GM12864 (cell line): ENCODE measurements around the gene TMEM232.
"Not testable (repeated sequence)": the region's sequence is repeated elsewhere in the genome, so short reads cannot be mapped to it uniquely, and the experiment has no call there.

Experiments used
- DNase-seq: peaks from one replicate; pipeline ENCODE4 v3.0.0-alpha.2; 2011; ENCODE audit warnings: low read depth
- H3K4me3 ChIP-seq: 2 replicates; pipeline ENCODE4 v1.5.1; 2011; ENCODE audit warnings: mild to moderate bottlenecking, low read depth, low read length, control low read depth
- CTCF ChIP-seq: IDR thresholded peaks from 2 replicates; pipeline ENCODE4 v1.5.1; 2011; ENCODE audit warnings: low read depth, mild to moderate bottlenecking, moderate library complexity, low read length, control low read depth, inconsistent platforms; ENCODE audit errors: missing control alignments

Gene TMEM232

DNA sequence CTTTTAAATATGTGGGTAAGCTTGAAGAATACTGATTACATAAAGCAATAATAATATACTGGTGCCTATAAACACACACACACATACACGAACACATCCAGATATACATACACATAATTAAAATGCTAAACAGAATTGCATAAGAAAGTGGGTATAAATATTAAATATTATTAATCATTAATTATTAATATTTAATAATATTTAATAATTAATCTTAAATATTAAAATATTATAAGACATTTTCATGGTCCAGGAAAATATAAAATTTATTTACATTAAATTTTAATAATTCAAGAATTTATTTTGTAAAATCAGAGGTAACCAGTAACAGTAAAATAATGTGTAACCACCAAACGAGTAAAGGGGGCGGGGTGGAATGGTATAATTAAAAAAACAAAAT lies 178.3 kb downstream of the TMEM232 start:
- DNase-seq = no peak
- TF ChIP-seq CTCF = no peak
- H3K4me3 ChIP-seq = no peak overlapping the region

DNA sequence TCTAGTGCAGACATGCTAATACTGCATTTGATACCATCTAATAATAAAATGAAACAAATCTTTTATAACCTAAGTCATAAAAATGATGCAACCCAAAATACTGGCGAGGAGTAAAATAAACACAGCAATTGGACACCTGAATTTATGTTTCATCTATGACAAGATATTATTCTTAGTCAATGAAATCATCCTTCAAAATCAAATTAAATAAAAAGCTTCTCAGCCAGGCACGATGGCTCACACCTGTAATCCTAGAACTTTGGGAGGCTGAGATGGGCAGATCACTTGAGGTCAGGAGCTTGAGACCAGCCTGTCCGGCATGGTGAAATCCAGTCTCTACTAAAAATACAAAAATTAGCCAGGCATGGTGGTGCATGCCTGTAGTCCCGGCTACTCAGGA lies 179.0 kb downstream of the TMEM232 start:
- H3K4me3 ChIP-seq = no peak overlapping the region
- no peak for DNase-seq
- no peak for TF ChIP-seq CTCF

- TF ChIP-seq CTCF = no peak
- H3K4me3 ChIP-seq = no peak overlapping the region
- no peak for DNase-seq
Observed at GRCh38 chr5:110545716-110546115, 180.8 kb downstream of the TMEM232 start.

DNA sequence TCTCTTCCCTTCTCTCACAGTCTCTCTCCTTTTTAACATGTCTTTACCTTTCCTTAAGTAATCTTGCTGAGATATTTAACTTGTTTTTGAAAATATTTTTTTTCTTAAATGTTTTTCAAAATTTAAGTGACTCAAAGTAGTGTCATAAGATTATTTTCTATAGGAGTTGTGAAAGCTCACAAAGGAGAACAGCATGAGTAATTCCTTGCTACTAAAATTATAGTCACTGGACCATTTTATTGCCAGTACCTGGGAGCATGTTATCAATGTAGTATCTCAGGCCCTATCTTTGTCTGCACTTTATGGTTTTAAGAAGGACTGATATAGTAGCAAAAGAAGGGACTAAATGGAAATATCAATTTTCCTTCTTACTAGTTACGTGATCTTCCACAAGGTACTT lies 181.9 kb downstream of the TMEM232 start:
- no peak for TF ChIP-seq CTCF
- DNase-seq = no peak
- no peak overlapping the region for H3K4me3 ChIP-seq

DNA sequence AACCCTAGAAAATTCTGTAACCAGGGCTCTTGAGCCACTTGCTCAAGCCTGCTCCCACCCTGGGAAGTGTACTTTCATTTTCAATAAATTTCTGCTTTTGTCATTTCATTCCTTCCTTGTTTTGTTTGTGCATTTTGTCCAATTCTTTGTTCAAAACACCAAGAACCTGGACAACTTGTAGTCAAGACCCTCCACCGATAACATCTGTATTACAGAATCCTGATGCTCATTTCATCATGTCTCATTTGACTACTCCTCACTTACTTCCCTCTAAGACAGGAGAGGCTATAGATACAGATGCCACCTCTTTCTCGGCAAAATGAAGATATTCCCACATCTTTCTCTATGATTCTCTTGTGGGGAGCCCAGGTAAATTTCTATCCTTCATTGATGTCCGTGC lies 183.5 kb downstream of the TMEM232 start:
- DNase-seq = no peak
- H3K4me3 ChIP-seq = no peak overlapping the region
- TF ChIP-seq CTCF = no peak

DNA sequence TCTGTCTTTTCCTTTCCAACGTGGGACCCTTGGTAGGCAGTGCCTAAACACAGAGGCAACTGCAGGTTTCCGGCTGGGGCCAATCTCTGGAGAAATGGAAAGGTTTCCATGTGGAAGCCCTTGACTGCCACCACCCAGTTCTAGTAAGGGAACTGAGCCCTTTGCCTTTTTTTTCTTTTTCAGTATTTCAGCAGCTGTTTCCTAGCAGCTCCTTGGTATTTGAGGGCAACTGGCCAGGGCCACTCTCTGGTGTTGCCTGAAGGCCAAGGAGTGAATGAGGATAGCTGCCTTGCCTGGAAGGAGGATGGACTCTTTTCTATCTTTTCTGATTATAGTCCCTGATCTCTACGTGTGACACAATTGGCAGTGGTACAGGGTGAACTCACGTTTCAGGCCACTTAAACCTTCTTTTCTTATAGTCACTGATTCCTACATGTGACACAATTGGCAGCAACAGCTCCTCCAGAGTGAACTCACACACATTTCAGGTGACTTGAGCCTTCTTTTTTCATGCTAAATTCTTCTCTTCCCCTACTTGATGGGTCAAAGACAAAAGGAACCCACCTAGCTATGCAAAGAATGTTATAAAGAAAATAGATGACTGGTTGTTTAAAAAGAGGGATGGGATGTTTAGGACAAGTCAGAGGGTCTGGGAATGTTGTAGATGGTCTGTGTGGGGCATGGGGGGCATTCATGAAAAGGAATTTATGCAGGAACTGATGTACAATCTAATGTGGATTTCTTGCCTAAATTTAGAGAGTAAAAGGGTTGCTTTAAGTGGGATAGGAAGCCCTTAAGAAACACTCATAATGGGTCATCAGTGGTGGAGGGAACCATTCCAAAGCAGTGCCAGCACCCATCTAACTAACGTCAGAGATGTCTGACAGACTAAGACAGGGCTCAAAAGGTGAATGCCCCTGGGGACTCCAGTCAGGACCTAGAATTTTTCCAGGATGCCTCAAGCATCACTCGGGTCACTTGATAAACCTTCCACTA lies 190.1 kb downstream of the TMEM232 start:
- no peak overlapping the region for H3K4me3 ChIP-seq
- no peak for DNase-seq
- TF ChIP-seq CTCF = no peak

- not testable (repeated sequence) for H3K4me3 ChIP-seq, DNase-seq
Observed at GRCh38 chr5:110535146-110535545, 191.3 kb downstream of the TMEM232 start.
